RPMI7951 (cell line): Measurements from ENCODE around the gene C8G. TPM values are rescaled to one million over a fixed set of nuclear protein-coding genes. Genes with fewer than 3 reads are reported as not detected.

ENCODE experiments used
- DNase-seq: peaks from one replicate; pipeline ENCODE4 v3.0.0-alpha.2; 2012; ENCODE audit warnings: low read depth
- total RNA-seq: library from RNA; depleted of rRNA; stranded (reverse); fragments of >200 nt; shearing (Covaris generic); gene quantifications from 2 replicates; pipeline ENCODE4 v1.2.3, GENCODE V29; 2014

Gene C8G
- total RNA-seq, 1 experiment from 2014 or later, result not detected

DNA sequence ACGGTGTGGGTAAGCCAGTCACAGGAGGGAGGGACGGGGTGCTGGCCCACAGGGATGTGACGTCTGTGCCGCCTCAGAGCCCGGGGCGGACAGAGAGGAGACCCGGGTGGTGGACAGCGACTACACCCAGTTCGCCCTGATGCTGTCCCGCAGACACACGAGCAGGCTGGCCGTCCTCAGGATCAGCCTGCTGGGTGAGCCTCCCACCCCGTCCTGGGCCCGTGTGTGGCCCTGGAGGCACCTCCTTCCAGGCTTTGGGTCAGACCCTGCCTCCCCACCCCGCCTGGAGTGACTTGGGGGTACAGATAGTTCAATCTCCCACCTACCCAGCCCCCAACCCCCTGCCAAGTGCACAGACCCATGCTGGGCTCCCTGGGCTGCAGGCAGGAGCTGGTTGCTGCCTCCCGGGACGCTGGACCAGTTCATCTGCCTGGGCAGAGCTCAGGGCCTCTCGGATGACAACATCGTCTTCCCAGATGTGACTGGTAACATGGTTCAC, 8.8 kb downstream of the C8G start:
- no peak for DNase-seq

DNA sequence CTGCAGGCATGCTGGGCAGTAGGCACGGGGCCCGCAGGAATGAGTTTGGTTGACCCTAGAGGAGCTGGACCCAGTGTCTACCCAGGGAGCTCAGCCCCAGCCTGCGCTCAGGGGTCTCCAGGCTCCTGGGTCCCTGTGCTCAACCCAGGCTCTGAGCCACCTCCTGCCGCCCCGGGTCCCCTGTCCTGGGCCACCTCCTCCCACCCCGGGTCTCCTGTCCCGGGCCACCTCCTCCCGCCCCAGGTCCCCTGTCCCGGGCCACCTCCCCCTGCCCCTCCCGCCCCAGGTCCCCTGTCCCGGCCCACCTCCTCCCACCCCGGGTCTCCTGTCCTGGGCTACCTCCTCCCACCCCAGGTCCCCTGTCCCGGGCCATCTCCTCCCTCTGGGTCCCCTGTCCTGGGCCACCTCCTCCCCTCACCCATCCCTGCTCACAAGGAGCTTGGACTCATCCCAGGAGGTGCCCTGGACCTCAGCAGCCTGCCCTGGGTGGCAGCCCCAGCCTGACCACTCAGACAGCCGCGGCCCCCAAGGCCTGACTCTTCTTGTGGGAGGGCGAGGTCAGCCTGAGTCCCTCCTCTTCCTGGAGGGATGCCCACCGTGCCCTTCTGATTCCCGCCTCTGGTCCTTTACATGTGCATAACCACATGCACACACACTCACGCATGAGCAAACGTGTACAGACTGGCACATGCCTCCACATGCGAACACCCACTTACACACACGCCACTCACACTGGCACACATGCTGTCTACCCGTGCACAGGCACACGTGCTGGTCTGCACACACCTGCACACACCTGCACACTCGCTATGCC, 9.4 kb downstream of the C8G start:
- DNase-seq, result no peak

DNA sequence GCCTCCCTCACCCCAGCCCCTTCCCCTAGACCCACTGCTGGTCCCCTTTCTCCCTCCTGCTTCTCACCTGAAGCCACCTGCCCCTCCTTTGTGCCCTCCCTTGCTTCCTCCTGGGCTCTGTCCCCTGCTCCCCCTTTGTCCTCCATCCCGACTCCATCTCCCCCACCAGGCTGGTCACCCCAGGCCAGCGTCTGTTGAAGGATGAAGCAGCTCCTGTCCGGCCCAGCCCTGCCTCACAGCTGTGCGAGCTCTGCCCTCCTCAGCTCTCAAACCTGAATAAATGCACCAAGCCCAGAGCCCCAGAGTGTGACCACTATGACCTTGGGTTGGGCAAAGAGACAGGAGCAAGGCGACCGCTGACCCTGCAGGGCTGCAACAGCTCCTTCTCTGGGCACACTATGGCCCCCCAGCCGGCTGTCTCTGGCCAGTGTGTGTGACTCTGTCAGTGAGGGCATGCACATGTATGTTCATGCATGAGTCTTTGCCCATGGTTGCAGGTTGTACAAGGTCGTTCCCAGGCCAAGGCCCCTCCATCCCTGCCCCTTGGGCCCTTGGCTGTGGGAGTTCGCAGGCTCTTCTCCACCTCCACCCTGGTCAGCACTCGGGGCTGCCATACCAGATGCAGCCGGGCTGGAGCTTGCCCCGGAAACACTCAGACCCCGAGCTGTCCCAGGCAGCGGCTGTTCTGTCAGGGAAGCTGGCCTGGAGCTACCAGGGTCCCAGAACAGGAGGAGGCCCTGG, 10.3 kb downstream of the C8G start:
- DNase-seq, result no peak

DNA sequence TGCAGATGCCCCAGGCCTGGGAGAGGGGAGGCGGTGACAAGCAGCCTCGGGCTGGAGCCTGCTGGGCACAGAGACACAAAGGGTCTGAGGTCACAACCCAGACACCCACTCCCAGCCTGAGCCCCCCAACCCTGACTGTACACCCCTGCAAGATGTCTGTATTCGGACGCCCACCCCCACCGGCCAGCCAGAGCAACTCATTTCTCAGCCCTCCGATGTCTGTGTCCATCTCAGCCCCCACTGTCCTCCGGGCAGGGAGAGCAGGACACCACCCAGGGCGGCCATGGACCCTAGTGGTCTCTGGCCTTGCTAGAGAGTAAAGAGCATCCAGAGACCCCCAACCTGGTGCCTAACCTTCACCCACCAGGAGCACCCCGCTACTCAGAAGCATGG, 10.9 kb downstream of the C8G start:
- no peak for DNase-seq

DNA sequence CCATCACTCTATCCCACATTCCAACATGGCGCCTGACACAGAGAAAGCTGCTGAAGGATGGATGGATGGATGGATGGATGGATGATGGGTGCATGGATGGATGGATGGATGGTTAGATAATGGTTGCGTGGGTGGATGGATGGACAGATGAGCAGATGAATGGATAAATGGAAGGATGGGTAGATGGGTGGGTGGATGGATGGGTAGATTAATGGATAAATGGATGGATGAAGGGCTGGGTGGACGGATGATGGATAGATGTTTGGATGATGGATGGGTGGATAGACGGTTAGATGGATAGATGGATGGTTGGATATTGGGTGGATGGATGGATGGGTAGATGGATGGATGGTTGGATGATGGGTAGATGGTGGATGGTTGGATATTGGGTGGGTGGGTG, 11.6 kb downstream of the C8G start:
- no peak for DNase-seq

DNA sequence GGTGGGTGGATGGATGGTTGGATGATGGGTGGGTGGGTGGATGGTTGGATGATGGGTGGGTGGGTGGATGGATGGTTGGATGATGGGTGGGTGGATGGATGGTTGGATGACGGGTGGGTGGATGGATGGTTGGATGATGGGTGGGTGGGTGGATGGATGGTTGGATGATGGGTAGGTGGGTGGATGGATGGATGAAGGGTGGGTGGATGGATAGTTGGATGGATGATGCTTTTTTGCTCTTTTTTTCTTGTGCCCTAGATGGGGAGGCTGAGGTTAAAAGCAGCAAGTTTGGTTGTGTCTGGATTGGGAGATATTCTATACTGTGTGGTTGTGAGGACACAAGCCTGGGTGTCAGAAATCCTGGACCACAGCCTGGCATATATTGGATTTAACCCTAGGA, 12.4 kb downstream of the C8G start:
- no peak for DNase-seq

DNA sequence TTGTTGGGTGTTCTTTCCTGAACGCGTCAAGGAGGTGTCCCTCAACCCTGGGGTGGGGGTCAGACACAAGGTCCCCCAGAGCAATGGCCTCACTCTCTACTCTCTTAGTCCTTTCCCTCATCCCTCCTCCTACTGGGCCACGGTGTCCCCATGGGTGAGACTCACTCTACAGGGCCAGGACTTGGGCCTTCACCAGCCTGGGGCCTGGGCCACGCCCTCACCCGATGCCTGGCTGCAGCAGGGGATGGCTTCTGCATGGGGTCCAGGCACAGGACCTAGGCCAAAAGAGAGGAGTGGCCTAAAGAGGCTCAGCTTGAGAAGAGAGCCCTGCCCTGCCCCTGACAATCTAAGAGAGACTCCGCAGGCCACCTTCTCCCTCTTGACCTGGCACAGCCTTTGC, 12.9 kb downstream of the C8G start:
- no peak for DNase-seq

DNA sequence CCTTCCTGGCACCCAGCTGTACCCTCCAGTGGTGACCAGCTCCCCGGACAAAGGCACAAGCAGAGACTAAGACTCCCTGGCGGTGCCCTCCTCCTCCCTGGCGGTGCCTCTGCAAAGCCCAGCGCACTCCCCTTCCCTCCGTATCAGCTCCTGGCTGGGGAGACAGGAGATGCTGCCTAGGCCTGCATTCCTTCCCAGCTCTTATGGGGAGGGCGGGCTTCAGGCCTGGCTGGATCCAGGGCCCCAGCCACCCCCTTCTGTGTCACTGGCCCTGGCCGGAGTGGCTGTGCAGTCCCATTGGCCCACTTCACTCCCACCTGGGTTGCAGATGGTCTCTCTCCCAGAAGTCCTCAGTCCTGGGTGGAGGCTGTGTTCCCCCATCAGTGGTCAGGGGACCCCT, 13.4 kb downstream of the C8G start:
- DNase-seq, result no peak

DNA sequence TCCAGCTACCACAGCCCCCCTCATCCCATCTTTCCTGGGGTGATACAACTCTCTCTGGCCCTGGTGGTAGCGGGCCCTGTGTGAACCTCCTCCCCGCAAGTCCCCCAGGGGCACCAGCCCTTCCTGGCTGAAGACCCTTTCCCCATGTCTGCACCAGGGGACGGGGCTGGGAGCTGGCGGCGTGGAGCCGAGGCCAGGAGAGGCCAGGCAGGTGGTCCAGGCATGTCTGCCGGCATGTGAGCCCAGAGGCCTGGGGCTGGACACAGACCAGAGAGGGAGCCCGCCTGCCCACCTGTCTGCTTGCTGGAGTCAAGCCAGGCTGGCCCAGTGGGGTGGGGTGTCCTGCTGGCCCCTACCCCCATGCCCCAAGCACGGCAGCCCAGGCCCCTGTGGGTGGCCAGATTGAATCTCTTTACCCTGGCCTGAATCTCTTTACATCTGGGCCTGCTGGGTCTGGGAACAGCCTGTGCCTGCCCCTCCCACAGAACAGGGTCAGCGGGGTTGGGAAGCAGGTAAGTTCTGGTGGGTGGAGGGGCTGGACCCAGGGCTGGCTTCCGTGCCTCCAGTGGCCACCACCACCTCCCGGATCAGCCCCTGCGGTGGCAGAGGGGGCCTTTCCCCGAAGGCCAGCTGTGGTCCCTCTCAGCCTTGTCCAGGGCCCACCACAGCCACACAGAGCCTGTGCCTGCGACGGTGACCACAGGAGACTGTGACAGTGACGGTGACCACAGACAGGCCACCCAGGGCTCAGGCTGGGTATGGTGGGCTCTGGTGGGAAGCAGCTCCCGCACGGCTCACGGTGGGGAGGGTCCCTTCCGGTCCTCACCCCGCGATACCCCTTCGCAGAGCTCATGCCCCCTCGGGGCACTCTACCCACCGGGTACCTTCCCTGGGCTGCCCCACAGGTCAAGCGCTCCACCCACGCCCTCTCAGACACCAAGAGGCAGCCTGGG, 14.1 kb downstream of the C8G start:
- DNase-seq, result no peak

DNA sequence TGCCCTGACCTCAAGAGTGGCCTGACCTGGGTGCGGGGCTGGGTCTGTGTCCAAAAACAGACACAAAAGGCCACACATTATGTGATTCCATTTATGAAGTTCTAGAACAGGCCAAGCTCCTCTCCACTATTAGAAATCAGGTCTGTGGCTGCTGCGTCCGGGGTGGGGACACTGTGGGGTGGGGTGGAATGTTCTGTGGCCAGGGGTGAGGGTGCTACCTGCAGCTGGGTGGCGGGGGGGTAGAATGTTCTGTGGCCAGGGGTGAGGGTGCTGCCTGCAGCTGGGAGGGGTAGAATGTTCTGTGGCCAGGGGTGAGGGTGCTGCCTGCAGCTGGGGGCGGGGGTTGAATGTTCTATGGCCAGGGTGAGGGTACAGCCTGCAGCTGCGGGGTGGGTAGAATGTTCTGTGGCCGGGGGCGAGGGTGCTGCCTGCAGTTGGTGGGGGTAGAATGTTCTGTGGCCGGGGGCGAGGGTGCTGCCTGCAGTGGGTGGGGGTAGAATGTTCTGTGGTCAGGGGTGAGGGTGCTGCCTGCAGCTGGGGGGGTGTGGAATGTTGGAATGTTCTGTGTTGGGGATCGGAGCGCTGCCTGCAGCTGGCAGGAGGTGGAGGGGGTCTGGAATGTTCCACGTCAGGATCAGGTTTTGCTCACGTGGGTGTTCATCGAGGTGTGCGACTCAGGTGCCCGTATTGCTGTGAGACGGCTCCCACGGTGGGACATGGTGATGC, 15.3 kb downstream of the C8G start:
- DNase-seq, result no peak

DNA sequence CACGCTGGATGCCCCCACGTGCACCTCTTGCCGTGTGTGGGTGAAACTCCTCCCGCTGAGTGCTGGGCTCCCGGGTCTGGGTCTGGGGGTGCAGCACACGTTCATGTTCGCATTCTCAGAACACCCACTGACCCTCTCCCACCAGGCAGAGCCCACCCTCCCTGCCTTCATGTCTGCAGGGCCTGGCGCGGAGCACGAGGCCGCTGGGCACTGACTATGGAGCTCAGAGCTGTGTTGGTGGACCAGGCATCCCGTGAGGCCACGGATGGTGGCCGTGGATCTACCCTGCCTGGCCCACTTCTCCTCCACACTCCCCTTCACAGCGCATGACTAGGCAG, 15.9 kb downstream of the C8G start:
- no peak for DNase-seq

DNA sequence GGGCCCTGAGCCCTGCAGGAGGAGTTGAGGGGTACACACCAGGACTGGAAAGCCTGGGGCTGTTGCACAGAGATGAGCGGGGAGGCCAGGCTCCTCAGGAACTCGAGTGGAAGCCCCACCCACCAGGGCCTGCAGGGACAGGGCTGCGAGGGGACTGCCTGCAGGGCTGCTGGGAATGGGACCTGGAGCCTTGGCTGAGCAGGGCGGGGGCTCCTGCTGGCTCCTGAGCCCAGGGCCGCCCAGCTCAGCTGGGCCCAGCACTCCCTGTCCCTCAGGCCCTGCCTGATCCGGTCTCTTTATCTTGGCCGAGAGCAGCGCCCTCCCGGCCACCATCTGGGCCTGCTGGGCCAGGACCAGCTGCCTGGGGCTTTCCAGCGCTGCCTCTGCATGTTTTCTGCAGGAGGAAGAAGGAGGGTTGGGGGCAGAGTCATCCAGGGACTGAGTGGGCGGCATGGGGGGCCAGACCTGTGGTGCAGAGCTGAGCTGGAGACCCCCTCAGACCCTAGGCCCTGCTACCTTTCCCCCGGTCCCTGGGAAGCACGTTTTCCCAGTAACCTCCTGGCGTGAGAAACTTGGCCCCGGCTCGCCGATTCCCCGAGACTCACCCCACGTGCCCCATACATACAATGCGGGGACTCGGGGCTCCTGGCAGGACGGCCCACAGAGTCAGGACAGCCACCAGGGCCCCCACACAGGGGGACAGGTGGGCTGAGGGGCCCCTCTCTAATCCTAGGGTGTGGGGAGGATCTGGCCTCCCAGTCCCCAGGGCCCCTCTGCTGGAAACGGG, 16.4 kb downstream of the C8G start:
- no peak for DNase-seq

DNA sequence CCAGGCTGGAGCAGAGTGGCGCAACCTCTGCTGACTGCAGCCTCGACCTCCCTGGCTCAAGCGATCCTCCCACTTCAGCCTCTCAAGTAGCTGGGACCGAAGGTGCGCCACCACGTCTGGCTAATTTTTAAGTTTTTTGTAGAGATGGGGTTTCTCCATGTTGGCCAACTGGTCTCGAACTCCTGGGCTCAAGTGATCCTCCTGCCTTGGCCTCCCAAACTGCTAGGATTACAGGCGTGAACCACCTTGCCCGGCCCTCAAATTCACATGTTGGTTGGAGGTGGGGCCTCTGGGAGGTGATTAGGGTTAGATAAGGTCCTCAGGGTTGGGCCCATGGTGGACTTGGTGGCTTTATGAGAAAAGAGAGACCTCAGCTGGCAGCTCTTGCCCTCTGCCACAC, 17.1 kb downstream of the C8G start:
- DNase-seq, result no peak

DNA sequence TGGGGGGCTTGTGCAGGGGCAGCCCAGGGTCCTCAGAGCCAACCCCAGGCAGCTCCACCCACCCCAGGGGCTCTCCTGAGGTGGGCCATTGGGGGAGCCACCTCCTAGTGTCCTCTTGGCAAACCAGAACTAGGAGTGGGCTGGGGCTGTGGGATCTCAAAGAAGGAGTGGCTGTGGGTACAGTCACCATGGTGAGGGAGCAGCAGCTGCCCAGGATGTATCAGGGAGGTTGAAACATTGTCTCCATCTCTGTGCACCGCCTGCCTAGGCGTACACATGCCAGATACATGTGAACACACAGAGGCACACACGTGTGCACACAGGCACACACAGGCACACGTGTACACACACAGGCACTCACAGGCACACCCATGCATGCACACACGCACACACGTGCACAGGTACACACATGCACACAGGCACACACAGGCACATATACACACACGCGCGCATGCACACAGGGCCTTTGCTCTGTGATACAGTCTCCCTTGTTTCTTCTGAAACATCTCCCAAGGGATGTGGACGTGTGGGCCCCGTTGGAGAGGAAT, 17.7 kb downstream of the C8G start:
- no peak for DNase-seq

DNA sequence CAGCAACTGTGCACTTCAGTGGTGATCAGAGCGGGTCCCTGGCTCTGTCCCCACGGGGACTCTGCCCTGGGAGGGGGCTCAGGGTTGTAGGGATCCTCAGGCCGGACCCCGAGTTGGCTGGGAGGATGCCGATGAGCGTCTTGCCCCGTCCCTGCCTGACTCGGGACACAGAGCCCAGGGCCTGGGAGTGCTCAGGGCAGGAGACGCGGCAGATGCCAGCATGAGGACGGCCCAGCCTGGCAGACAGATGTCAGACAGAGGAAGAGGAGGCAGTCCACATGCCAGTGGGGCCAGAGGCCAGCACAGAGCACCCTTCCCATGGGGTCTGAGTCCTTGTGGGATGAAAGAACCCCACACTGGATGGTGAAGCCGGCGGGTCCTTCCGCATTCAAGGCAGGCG, 18.3 kb downstream of the C8G start:
- no peak for DNase-seq

DNA sequence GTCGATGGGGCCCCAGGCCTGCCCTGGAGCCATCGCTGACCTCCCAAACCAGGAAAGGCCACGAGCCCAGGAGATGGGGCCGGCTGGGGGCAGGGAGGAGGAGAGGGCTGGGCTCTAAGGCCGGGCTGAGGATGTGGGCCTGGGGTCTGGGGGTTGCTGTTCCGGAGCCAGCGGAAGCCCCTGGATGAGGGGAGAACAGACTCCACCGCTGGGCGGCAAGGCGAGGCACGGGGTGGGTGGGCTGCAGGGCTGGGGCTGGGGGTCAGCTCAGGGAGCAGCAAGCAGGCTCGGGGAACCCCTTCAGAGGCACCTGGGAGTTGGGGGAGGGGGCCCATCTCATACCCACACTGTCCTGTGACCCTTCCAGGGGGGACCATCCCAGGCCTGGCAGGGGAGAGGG, 18.7 kb downstream of the C8G start:
- no peak for DNase-seq

DNA sequence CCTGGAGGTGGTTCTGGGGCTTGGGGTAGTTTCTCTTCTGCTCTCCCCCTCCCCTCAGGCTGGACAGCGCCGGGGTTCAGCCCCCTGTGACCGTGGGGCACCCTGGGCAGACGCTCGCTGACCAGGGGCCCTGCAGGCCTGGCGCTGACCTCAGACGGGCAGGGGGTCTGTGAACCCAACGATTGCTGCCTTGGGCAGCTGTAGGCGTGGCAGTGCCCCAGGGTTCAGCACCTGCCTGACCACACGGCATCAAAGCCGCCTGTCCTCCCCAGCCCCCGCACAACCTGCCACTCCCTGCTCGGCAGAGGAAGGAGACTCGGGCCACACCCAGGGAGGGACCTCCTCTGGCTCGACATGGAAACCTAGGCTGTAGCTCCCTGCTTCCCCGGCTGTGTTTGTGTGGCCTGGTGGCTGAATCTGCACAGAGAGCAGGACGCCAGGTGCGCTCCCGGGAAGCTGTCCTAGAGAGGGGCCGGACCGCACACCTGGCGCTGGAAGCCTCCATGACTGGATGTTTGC, 19.2 kb downstream of the C8G start:
- DNase-seq, result no peak

DNA sequence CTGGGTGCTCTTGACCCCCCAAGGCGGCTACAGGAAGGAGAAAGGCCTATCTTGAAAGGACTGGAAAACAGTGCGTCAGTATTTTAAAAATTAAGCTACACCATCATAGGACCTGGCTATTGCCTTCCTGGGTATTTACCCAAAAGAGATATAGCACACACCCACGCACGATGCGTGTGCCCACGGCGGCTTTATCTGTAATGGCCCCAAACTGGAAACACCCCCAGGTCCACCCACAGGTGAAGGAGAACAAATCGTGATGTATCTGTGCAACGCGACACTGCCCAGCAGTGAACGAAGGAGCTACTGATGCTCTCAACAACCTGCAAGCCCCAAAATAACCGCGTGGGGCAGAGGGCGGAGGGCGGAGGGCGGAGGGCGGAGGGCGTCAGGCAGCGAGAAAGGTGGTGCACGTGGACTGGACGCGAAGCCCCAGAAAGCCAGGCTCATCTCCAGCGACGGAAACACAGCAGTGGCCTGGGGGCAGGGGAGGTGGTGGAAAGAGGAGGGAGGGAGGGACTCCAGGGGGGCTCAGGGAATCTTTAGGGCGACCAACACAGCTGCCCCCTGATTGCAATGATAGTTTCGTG, 19.9 kb downstream of the C8G start:
- no peak for DNase-seq

DNA sequence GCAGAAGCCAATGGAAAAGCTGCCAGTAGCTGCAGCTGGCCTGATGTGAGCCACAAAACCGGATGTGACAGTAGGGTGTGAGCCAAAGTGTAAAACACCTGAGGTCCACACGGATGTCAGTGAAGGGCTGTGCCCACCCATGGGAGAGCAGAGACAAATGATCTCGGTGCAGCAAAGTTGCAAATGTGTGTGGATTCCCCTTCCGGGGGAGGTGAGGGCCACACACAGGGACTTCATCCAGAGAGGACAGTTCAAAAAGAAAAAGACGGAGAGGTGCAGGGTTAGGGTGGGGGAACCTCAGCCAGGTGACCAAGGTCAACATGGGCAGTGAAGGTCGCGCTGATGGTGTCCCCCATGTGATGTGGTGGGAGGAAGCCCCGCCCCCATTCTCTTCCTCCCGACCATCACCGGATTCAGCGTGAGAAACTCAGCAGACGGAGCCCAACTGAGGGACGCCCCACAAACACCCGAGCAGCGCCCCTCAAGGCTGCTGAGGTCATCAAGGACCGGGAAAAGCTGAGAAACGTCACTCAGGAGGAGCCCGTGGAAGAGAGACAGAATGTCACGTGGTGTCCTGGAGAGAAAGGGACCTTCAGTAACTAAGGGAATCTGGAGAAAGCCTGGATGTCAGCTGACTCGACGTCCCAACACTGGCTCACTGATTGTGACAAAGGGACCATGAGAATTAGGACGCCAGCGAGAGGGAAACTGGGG, 20.9 kb downstream of the C8G start:
- DNase-seq, result no peak
